GM12878 (cell line): ENCODE measurements around the gene CLEC2B.

Experiments used
- CTCF ChIP-seq, 3 experiments: IDR thresholded peaks in 2 of 3; conservative IDR thresholded peaks in 1 of 3; 2 replicates each; pipeline ENCODE4 v1.5.1; 2011; ENCODE audit warnings: low read depth in 3 of 3, low read length in 3 of 3, mild to moderate bottlenecking in 3 of 3, control low read depth in 2 of 3, moderate library complexity in 2 of 3, inconsistent platforms in 1 of 3, mixed read lengths in 1 of 3; ENCODE audit not compliant: control insufficient read depth in 2 of 3, insufficient read depth in 1 of 3; ENCODE audit errors: extremely low read depth in 1 of 3
- NFIC ChIP-seq: IDR thresholded peaks from 2 replicates; pipeline ENCODE4 v1.6.1; 2012; ENCODE audit warnings: low read depth, mild to moderate bottlenecking, inconsistent platforms, low read length, moderate library complexity
- RFX5 ChIP-seq: IDR thresholded peaks from 2 replicates; pipeline ENCODE4 v1.6.1; 2011; ENCODE audit warnings: low read depth, low read length, improper control_type of control experiment
- TCF12 ChIP-seq: IDR thresholded peaks from 2 replicates; pipeline ENCODE4 v1.6.1; 2011; ENCODE audit warnings: low read depth, mild to moderate bottlenecking, low read length

- TF ChIP-seq CTCF (IDR thresholded peaks at IDR 0.05 in 2 of 3, conservative IDR thresholded peaks at IDR 0.05 in 1 of 3; ENCODE audit: control insufficient read depth in 2 of 3, extremely low read depth in 1 of 3, insufficient read depth in 1 of 3, low read depth in 3 of 3, low read length in 3 of 3) (no peak), NFIC (no peak), TCF12 (no peak), RFX5 (no peak)
Measured at GRCh38 chr12:9907769-9908168, 38.6 kb upstream of the CLEC2B start.
